Liver (tissue), 9 donors: ENCODE measurements around the gene FARSA. TPM values are rescaled to one million over a fixed set of nuclear protein-coding genes. Genes with fewer than 3 reads are reported as not detected.

Experiments
- DNase-seq: peaks from one replicate; pipeline ENCODE4 v3.0.0-alpha.2; 2017; ENCODE audit warnings: low spot score
- H3K27ac ChIP-seq, 2 donors: one replicate each; pipeline ENCODE4 v1.7.0; 2013; ENCODE audit warnings: inconsistent platforms in 2 of 2, low read length in 2 of 2, control low read depth in 1 of 2, low read depth in 1 of 2, mild to moderate bottlenecking in 1 of 2
- H3K27me3 ChIP-seq, 4 donors: one replicate each; pipeline versions ENCODE4 v1.6.1 to v1.7.0; 2013; ENCODE audit warnings: low read length in 3 of 4, inconsistent platforms in 1 of 4, mild to moderate bottlenecking in 1 of 4, moderate library complexity in 1 of 4; ENCODE audit not compliant: control insufficient read depth in 4 of 4, insufficient read depth in 4 of 4
- H3K36me3 ChIP-seq, 4 donors: one replicate each; pipeline versions ENCODE4 v1.6.1 to v1.7.0; 2013; ENCODE audit warnings: low read length in 3 of 4, mild to moderate bottlenecking in 3 of 4, low read depth in 1 of 4, moderate library complexity in 1 of 4; ENCODE audit not compliant: control insufficient read depth in 4 of 4, insufficient read depth in 3 of 4
- H3K4me1 ChIP-seq, 4 donors: one replicate each; pipeline versions ENCODE4 v1.6.1 to v1.7.0; 2013; ENCODE audit warnings: low read length in 3 of 4, mild to moderate bottlenecking in 3 of 4, moderate library complexity in 1 of 4; ENCODE audit not compliant: control insufficient read depth in 4 of 4, insufficient read depth in 4 of 4
- H3K4me3 ChIP-seq, 3 donors: one replicate each; pipeline versions ENCODE4 v1.6.1 to v1.7.0; 2013; ENCODE audit warnings: low read length in 3 of 3, control low read depth in 1 of 3, low read depth in 1 of 3, mild to moderate bottlenecking in 1 of 3
- H3K9ac ChIP-seq, 2 donors: one replicate each; pipeline ENCODE4 v1.7.0; 2013; ENCODE audit warnings: low read length in 2 of 2, mild to moderate bottlenecking in 2 of 2, moderate library complexity in 2 of 2, control low read depth in 1 of 2, low read depth in 1 of 2
- H3K9me3 ChIP-seq, 4 donors: one replicate each; pipeline versions ENCODE4 v1.6.1 to v1.7.0; 2013; ENCODE audit warnings: low read length in 3 of 4; ENCODE audit not compliant: control insufficient read depth in 4 of 4
- ATF3 ChIP-seq: IDR thresholded peaks from 2 replicates; pipeline ENCODE4 v1.6.1; 2016; ENCODE audit warnings: antibody characterized with exemption
- CTCF ChIP-seq: fragments of 150-350 bp; IDR thresholded peaks from 2 replicates; pipeline ENCODE4 v1.5.1; 2017; ENCODE audit warnings: improper control_type of control experiment, low read depth, low read length; ENCODE audit not compliant: missing input control
- EGR1 ChIP-seq, 2 donors: IDR thresholded peaks; 2 replicates each; pipeline ENCODE4 v1.6.1; 2016 to 2018; ENCODE audit warnings: antibody characterized with exemption in 2 of 2, low read depth in 2 of 2
- FOXA1 ChIP-seq: IDR thresholded peaks from 2 replicates; pipeline ENCODE4 v1.6.1; 2016; ENCODE audit warnings: antibody characterized with exemption
- FOXA2 ChIP-seq: IDR thresholded peaks from 2 replicates; pipeline ENCODE4 v1.6.1; 2016; ENCODE audit warnings: antibody characterized with exemption
- GABPA ChIP-seq, 2 donors: IDR thresholded peaks in 1 of 2; conservative IDR thresholded peaks in 1 of 2; 2 replicates each; pipeline ENCODE4 v1.6.1; 2016; ENCODE audit warnings: antibody characterized with exemption in 2 of 2, mild to moderate bottlenecking in 1 of 2, moderate library complexity in 1 of 2
- HNF4A ChIP-seq, 2 donors: conservative IDR thresholded peaks; 2 replicates each; pipeline ENCODE4 v1.6.1; 2016; ENCODE audit warnings: antibody characterized with exemption in 2 of 2, mild to moderate bottlenecking in 2 of 2
- HNF4G ChIP-seq: IDR thresholded peaks from 2 replicates; pipeline ENCODE4 v1.6.1; 2016; ENCODE audit warnings: antibody characterized with exemption
- JUND ChIP-seq, 2 donors: IDR thresholded peaks; 2 replicates each; pipeline ENCODE4 v1.6.1; 2016; ENCODE audit warnings: antibody characterized with exemption in 2 of 2
- MAX ChIP-seq: IDR thresholded peaks from 2 replicates; pipeline ENCODE4 v1.6.1; 2016; ENCODE audit warnings: antibody characterized with exemption
- NR2F2 ChIP-seq: IDR thresholded peaks from 2 replicates; pipeline ENCODE4 v1.6.1; 2016; ENCODE audit warnings: antibody characterized with exemption
- RAD21 ChIP-seq, 2 donors: IDR thresholded peaks; 2 replicates each; pipeline ENCODE4 v1.6.1; 2016; ENCODE audit warnings: antibody characterized with exemption in 2 of 2, mild to moderate bottlenecking in 2 of 2
- REST ChIP-seq: IDR thresholded peaks from 2 replicates; pipeline ENCODE4 v1.6.1; 2016; ENCODE audit warnings: antibody characterized with exemption, mild to moderate bottlenecking
- RXRA ChIP-seq, 2 donors: IDR thresholded peaks; 2 replicates each; pipeline ENCODE4 v1.6.1; 2017 to 2018; ENCODE audit warnings: antibody characterized with exemption in 2 of 2, mild to moderate bottlenecking in 1 of 2
- SP1 ChIP-seq: IDR thresholded peaks from 2 replicates; pipeline ENCODE4 v1.6.1; 2018; ENCODE audit warnings: antibody characterized with exemption, mild to moderate bottlenecking
- TAF1 ChIP-seq: conservative IDR thresholded peaks from 2 replicates; pipeline ENCODE4 v1.6.1; 2016; ENCODE audit warnings: antibody characterized with exemption, mild to moderate bottlenecking
- YY1 ChIP-seq: IDR thresholded peaks from 2 replicates; pipeline ENCODE4 v1.6.1; 2016; ENCODE audit warnings: antibody characterized with exemption, mild to moderate bottlenecking
- ZBTB33 ChIP-seq: IDR thresholded peaks from 2 replicates; pipeline ENCODE4 v1.6.1; 2016; ENCODE audit warnings: antibody characterized with exemption
- WGBS: extraction: QIAGEN DNeasy Blood & Tissue Kit; methylation state at CpG from one replicate; pipeline ENCODE4 v1.1.7; 2013; 5-methylcytosine and 5-hydroxymethylcytosine counted together
- polyA plus RNA-seq, 2 donors: library from polyadenylated mRNA; stranded (reverse) in 1 of 2; unstranded in 1 of 2; fragments of 200-250 nt in 1 of 2; fragments of >200 nt in 1 of 2; fragmentation: Nextera tagmentation in 1 of 2; extraction: Ambion mirVana in 1 of 2; gene quantifications; one replicate each; pipeline versions ENCODE4 v1.2.1 to v1.2.3, GENCODE V29; 2013 to 2015
- total RNA-seq, 2 donors: library from RNA; depleted of rRNA; stranded (reverse); fragments of >200 nt; gene quantifications; one replicate each; pipeline ENCODE4 v1.2.3, GENCODE V29; 2014
- donor health status: healthy.
- donor health status: healthy.
- donor health status: healthy.
- donor health status: healthy.
- donor health status: healthy.

FARSA gene
- total and polyA plus RNA-seq, 4 donors = 29.8 to 50.1 (median 34.3) TPM

- Histone ChIP-seq H3K36me3 (no peaks in the 10 kb centered on the region), H3K27me3 (no peaks in the 10 kb centered on the region), H3K9ac (no peak overlapping the region), H3K27ac (no peak overlapping the region), H3K4me3 (peak overlapping the region in 1 of 3 donors; percentile 26), H3K4me1 (peaks cover 0 to 7% (median 2%) of the 10 kb centered on the region in 4 donors), H3K9me3 (no peaks in the 10 kb centered on the region)
- WGBS = 47% methylated on average over 10 of the region's 10 CpGs
- no peak for DNase-seq
- TF ChIP-seq TAF1 (no peak), ZBTB33 (no peak), MAX (no peak), ATF3 (no peak), RXRA (IDR thresholded peaks at IDR 0.05) (no peak), GABPA (IDR thresholded peaks at IDR 0.05 in 1 of 2, conservative IDR thresholded peaks at IDR 0.05 in 1 of 2) (no peak), EGR1 (IDR thresholded peaks at IDR 0.05; ENCODE audit: low read depth in 2 of 2) (no peak), YY1 (no peak), FOXA1 (no peak), SP1 (no peak), HNF4A (conservative IDR thresholded peaks at IDR 0.05) (no peak), RAD21 (IDR thresholded peaks at IDR 0.05) (no peak), REST (no peak), CTCF (no peak), JUND (IDR thresholded peaks at IDR 0.05) (no peak), HNF4G (no peak), FOXA2 (no peak), NR2F2 (no peak)
Observed at GRCh38 chr19:12983091-12983490, 49.6 kb upstream of the FARSA start.
